IMR-90 (cell line): ENCODE results near the gene KLHL3. TPM values are rescaled to one million over a fixed set of nuclear protein-coding genes. Genes with fewer than 3 reads are reported as not detected.
A peak's percentile ranks its signal among the peaks of the same experiment; 100 is the strongest.

Experiments
- ATAC-seq: fragments of 200-7000 bp; cut with Tn5 transposase; 2 replicates; pipeline ENCODE4 v1.9.1; 2020; ENCODE audit warnings: low read depth, mild to moderate bottlenecking, moderate library complexity
- BruUV-seq: library from RNA; stranded (reverse); fragments of 400-500 nt; replicated peaks from 2 replicates; lab custom pipeline; 2021; lab: Mats Ljungman, UMichigan
- CTCF ChIA-PET: fragments of 300-600 bp; formaldehyde crosslinking; extraction: SDS; loops from one replicate; lab custom pipeline; 2021; ENCODE audit warnings: antibody characterized with exemption; lab: Yijun Ruan, JAX
- POLR2A ChIA-PET: fragments of 300-600 bp; sonication (Branson Sonifier 250); formaldehyde crosslinking; loops from one replicate; lab custom pipeline; 2022; ENCODE audit warnings: antibody characterized with exemption; ENCODE audit not compliant: unreplicated experiment; lab: Charles Lee
- DNase-seq: peaks from one replicate; pipeline ENCODE4 v3.0.0; 2013
- H2AFZ ChIP-seq: replicated peaks from 2 replicates; pipeline ENCODE3; 2013; ENCODE audit warnings: low read length, mild to moderate bottlenecking; ENCODE audit not compliant: poor library complexity
- H2AK5ac ChIP-seq: 2 replicates; pipeline ENCODE4 v1.6.1; 2013; ENCODE audit warnings: low read depth, low read length, inconsistent platforms
- H2AK9ac ChIP-seq: replicated peaks from 2 replicates; pipeline ENCODE3; 2013; ENCODE audit warnings: mild to moderate bottlenecking, low read depth, low read length, moderate library complexity; ENCODE audit not compliant: poor library complexity
- H2BK120ac ChIP-seq: 2 replicates; pipeline ENCODE4 v1.6.1; 2013; ENCODE audit warnings: low read depth, low read length, inconsistent platforms
- H2BK15ac ChIP-seq: 3 replicates; pipeline ENCODE4 v1.6.1; 2013; ENCODE audit warnings: low read depth, low read length, inconsistent platforms
- H2BK20ac ChIP-seq: 2 replicates; pipeline ENCODE4 v1.6.1; 2013; ENCODE audit warnings: low read depth, mild to moderate bottlenecking, inconsistent platforms, low read length, moderate library complexity
- H2BK5ac ChIP-seq: 2 replicates; pipeline ENCODE4 v1.6.1; 2013; ENCODE audit warnings: mild to moderate bottlenecking, low read depth, low read length, inconsistent platforms; ENCODE audit not compliant: poor library complexity, severe bottlenecking
- H3K14ac ChIP-seq: replicated peaks from 2 replicates; pipeline ENCODE4 v1.6.1; 2013; ENCODE audit warnings: low read depth, low read length, inconsistent platforms
- H3K18ac ChIP-seq: 2 replicates; pipeline ENCODE4 v1.6.1; 2013; ENCODE audit warnings: low read depth, low read length, control low read depth
- H3K23ac ChIP-seq: 2 replicates; pipeline ENCODE4 v1.6.1; 2013; ENCODE audit warnings: low read depth, low read length, inconsistent platforms
- H3K27ac ChIP-seq: 2 replicates; pipeline ENCODE4 v1.5.1; 2013; ENCODE audit warnings: mild to moderate bottlenecking, control low read depth, low read length; ENCODE audit not compliant: insufficient read depth
- H3K27me3 ChIP-seq: 2 replicates; pipeline ENCODE4 v1.6.1; 2013; ENCODE audit warnings: low read length; ENCODE audit not compliant: control insufficient read depth, insufficient read depth
- H3K36me3 ChIP-seq: 2 replicates; pipeline ENCODE4 v1.6.1; 2013; ENCODE audit warnings: low read length, mixed read lengths; ENCODE audit not compliant: control insufficient read depth, insufficient read depth
- H3K4ac ChIP-seq: 2 replicates; pipeline ENCODE4 v1.6.1; 2013; ENCODE audit warnings: low read depth, low read length, inconsistent platforms
- H3K4me1 ChIP-seq: 2 replicates; pipeline ENCODE4 v1.6.1; 2013; ENCODE audit warnings: low read length, mixed read lengths; ENCODE audit not compliant: control insufficient read depth, insufficient read depth
- H3K4me2 ChIP-seq: 2 replicates; pipeline ENCODE4 v1.6.1; 2013; ENCODE audit warnings: low read depth, mild to moderate bottlenecking, control low read depth, low read length, moderate library complexity
- H3K4me3 ChIP-seq: 2 replicates; pipeline ENCODE4 v1.5.1; 2013; ENCODE audit warnings: low read depth, mild to moderate bottlenecking, control low read depth, low read length, moderate library complexity; ENCODE audit not compliant: insufficient read depth
- H3K56ac ChIP-seq: 2 replicates; pipeline ENCODE4 v1.6.1; 2013; ENCODE audit warnings: low read length, inconsistent platforms; ENCODE audit not compliant: insufficient read depth; ENCODE audit errors: extremely low read depth
- H3K79me1 ChIP-seq, 2 experiments: 2 replicates each; pipeline ENCODE4 v1.6.1; 2013; ENCODE audit warnings: low read length in 2 of 2, inconsistent platforms in 1 of 2, low read depth in 1 of 2
- H3K9ac ChIP-seq: 2 replicates; pipeline ENCODE4 v1.6.1; 2013; ENCODE audit warnings: low read depth, low read length, control low read depth
- H3K9me1 ChIP-seq: 2 replicates; pipeline ENCODE4 v1.6.1; 2013; ENCODE audit warnings: low read length, inconsistent platforms; ENCODE audit not compliant: insufficient read depth
- H3K9me3 ChIP-seq: 2 replicates; pipeline ENCODE4 v1.6.1; 2013; ENCODE audit warnings: low read length; ENCODE audit not compliant: control insufficient read depth, insufficient read depth
- H4K20me1 ChIP-seq: 2 replicates; pipeline ENCODE4 v1.6.1; 2013; ENCODE audit warnings: low read length, inconsistent platforms; ENCODE audit not compliant: insufficient read depth
- H4K5ac ChIP-seq: 2 replicates; pipeline ENCODE4 v1.6.1; 2013; ENCODE audit warnings: mild to moderate bottlenecking, low read depth, low read length, control low read depth
- H4K8ac ChIP-seq, 2 experiments: 2 replicates each; pipeline ENCODE4 v1.6.1; 2013; ENCODE audit warnings: low read depth in 2 of 2, low read length in 2 of 2, control low read depth in 1 of 2, inconsistent platforms in 1 of 2
- H4K91ac ChIP-seq: 2 replicates; pipeline ENCODE4 v1.6.1; 2013; ENCODE audit warnings: low read depth, low read length, inconsistent platforms; ENCODE audit not compliant: insufficient read depth
- BHLHE40 ChIP-seq: fragments of 150-350 bp; IDR thresholded peaks from 2 replicates; pipeline ENCODE4 v1.6.1; 2016; ENCODE audit warnings: mild to moderate bottlenecking, low read depth, low read length
- CEBPB ChIP-seq: IDR thresholded peaks from 2 replicates; pipeline ENCODE4 v1.6.1; 2012; ENCODE audit warnings: low read depth, low read length, improper control_type of control experiment
- CHD1 ChIP-seq: IDR thresholded peaks from 2 replicates; pipeline ENCODE4 v1.6.1; 2012; ENCODE audit warnings: low read depth, low read length, improper control_type of control experiment
- FOS ChIP-seq: fragments of 150-350 bp; IDR thresholded peaks from 2 replicates; pipeline ENCODE4 v1.6.1; 2016; ENCODE audit warnings: low read depth, low read length
- MAFK ChIP-seq: IDR thresholded peaks from 2 replicates; pipeline ENCODE4 v1.6.1; 2012; ENCODE audit warnings: low read depth, low read length, improper control_type of control experiment
- MAZ ChIP-seq: IDR thresholded peaks from 2 replicates; pipeline ENCODE4 v1.6.1; 2012; ENCODE audit warnings: low read depth, mild to moderate bottlenecking, low read length, improper control_type of control experiment, moderate library complexity, borderline replicate concordance
- MXI1 ChIP-seq: IDR thresholded peaks from 2 replicates; pipeline ENCODE4 v1.6.1; 2012; ENCODE audit warnings: low read depth, mild to moderate bottlenecking, low read length, moderate library complexity, borderline replicate concordance
- NFE2L2 ChIP-seq: fragments of 150-350 bp; IDR thresholded peaks from 2 replicates; pipeline ENCODE4 v1.6.1; 2016; ENCODE audit warnings: low read depth, mild to moderate bottlenecking, low read length
- POLR2A ChIP-seq: IDR thresholded peaks from 2 replicates; pipeline ENCODE4 v1.6.1; 2012; ENCODE audit warnings: mild to moderate bottlenecking, low read depth, low read length
- RAD21 ChIP-seq: IDR thresholded peaks from 2 replicates; pipeline ENCODE4 v1.6.1; 2012; ENCODE audit warnings: low read length, improper control_type of control experiment
- RCOR1 ChIP-seq: IDR thresholded peaks from 2 replicates; pipeline ENCODE4 v1.6.1; 2012; ENCODE audit warnings: mild to moderate bottlenecking, low read length, improper control_type of control experiment; ENCODE audit not compliant: insufficient replicate concordance
- RFX5 ChIP-seq: IDR thresholded peaks from 2 replicates; pipeline ENCODE4 v1.8.0; 2012; ENCODE audit warnings: low read depth, mild to moderate bottlenecking, low read length, moderate library complexity
- SMC3 ChIP-seq: fragments of 150-350 bp; IDR thresholded peaks from 2 replicates; pipeline ENCODE4 v1.6.1; 2016; ENCODE audit warnings: low read depth, mild to moderate bottlenecking, antibody characterized with exemption, low read length, moderate library complexity
- USF2 ChIP-seq: fragments of 150-350 bp; IDR thresholded peaks from 2 replicates; pipeline ENCODE4 v1.6.1; 2017; ENCODE audit warnings: mild to moderate bottlenecking, antibody characterized with exemption, low read length, low read depth
- WGBS, 2 experiments: methylation state at CpG; one replicate each; pipeline versions ENCODE4 v1.1.5 to v1.1.7; 2013; ENCODE audit warnings: missing lambda C conversion rate in 2 of 2; ENCODE audit not compliant: insufficient read length in 1 of 2; ENCODE audit errors: extremely low coverage in 2 of 2; 5-methylcytosine and 5-hydroxymethylcytosine counted together
- dilution Hi-C: fragments of 300-500 bp; cut with HindIII; formaldehyde crosslinking; loops from one replicate; pipeline ENCODE4 v1.14.3; 2018; ENCODE audit warnings: low sequenced_read_pairs; ENCODE audit not compliant: unreplicated experiment
- in situ Hi-C: fragments of 300-500 bp; cut with MboI; formaldehyde crosslinking; loops from 3 replicates; pipeline ENCODE4 v1.14.3; 2019; ENCODE audit warnings: low sequenced_read_pairs, inconsistent platforms, mixed read lengths
- intact Hi-C: fragments of 100-400 bp; cut with micrococcal nuclease; formaldehyde crosslinking; loops from 2 replicates; pipeline ENCODE4 v1.10.0; 2022
- polyA plus RNA-seq, 3 experiments: library from polyadenylated mRNA; depleted of rRNA; stranded (reverse); fragments of >200 nt; gene quantifications; 2 replicates each; pipeline ENCODE4 v1.2.3, GENCODE V29; 2012; ENCODE audit warnings: low replicate concordance in 1 of 3
- total RNA-seq: library from RNA; depleted of rRNA; stranded (reverse); fragments of >200 nt; gene quantifications from 2 replicates; pipeline ENCODE4 v1.2.3, GENCODE V29; 2012
- TF ChIP-seq, protein P1 (sequence below): fragments of 150-350 bp; IDR thresholded peaks from 2 replicates; pipeline ENCODE4 v1.6.1; 2016; ENCODE audit warnings: low read depth, mild to moderate bottlenecking, low read length, moderate library complexity, borderline replicate concordance

KLHL3 gene
- total and polyA plus RNA-seq, 2 of the 4 experiments (the other 2 are of a cell fraction), result 2.3 to 4.1 TPM

DNA sequence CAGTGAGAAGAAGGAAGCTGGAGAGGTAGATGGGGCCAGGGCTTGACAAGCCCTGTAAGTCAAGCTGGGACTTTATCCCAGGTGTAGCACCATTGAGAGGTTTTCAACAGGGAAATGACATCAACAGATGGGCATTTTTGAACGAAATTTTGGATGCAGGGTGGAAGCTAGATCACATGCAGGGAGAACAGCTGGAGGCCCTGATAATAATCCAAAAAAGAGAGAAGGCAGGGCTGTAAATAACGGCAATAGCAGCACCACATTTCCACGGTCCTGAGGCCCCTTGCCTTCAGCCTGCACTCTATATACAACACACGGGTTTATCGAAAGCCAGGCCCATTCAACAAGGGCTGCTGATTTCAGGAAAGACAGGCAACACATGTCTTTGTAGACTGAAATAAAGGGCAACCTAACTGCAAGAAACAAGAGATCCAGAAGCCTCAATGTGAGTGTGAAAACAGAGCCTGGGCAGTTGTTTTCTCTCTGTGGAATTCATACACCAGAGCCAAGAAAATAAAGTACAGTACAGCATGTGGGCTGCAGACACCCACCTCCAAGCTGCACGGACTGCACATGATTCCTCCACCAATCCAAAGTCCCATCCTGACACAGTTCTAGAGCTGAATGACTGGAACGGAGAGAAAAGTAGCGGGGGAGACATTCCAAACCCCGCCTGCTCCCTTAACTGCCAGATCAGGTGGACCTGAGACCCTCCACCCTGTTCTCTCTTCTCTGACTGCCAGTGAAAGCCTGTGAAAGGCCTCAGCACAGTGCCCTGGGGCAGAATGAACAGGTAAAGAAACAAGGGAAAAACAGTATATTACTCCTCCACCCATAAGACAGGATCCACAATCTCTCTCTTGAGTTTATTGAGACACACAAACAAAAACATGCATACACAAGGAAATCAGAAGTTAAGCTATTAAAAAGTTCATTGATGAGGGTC is 36.3 kb downstream of the KLHL3 start:
- Histone ChIP-seq H3K79me1 (no peaks in the 10 kb centered on the region), H2AFZ (no peak overlapping the region), H4K20me1 (no peaks in the 10 kb centered on the region), H3K27me3 (no peaks in the 10 kb centered on the region), H4K8ac (no peak overlapping the region), H3K27ac (no peak overlapping the region), H3K4ac (no peak overlapping the region), H4K5ac (no peak overlapping the region), H2BK15ac (no peak overlapping the region), H3K4me3 (no peak overlapping the region), H3K56ac (no peak overlapping the region), H3K36me3 (no peaks in the 10 kb centered on the region), H2AK5ac (no peak overlapping the region), H2BK20ac (no peak overlapping the region), H3K23ac (no peak overlapping the region), H2BK5ac (no peak overlapping the region), H3K18ac (no peak overlapping the region), H3K9me1 (0 out of 2 replicates have a peak, but pooled peaks cover 3% of the 10 kb centered on the region), H2BK120ac (no peak overlapping the region), H3K4me1 (peaks cover 2% of the 10 kb centered on the region; the same call in 1 of the 2 replicates), H3K9ac (no peak overlapping the region), H3K14ac (no peak overlapping the region), H3K9me3 (no peaks in the 10 kb centered on the region), H4K91ac (no peak overlapping the region), H3K4me2 (no peak overlapping the region), H2AK9ac (no peak overlapping the region)
- in situ Hi-C loops (no loop called here), dilution Hi-C loops (no loop called here), intact Hi-C loops (no loop called here)
- no peak for ATAC-seq
- 20% methylated on average over 3 of the region's 9 CpGs; no CpG with 5 or more reads in 1 of the 2 experiments for WGBS, 2 experiments
- DNase-seq, result peak; percentile 10
- BruUV-seq, result no TSS peak
- CTCF ChIA-PET, result interaction anchor here (0.5 to 0.6 kb wide), 2 partner anchors 17 to 1871 kb away, joined by 3 read pairs; no protein-coding TSS in a partner anchor
- POLR2A ChIA-PET, result interaction anchor here (0.6 kb wide), 1 partner anchor 9 kb away, joined by 6 read pairs; no protein-coding TSS in a partner anchor
- TF ChIP-seq CHD1 (no peak), NFE2L2 (no peak), RFX5 (no peak), MXI1 (no peak), SMC3 (no peak), BHLHE40 (no peak), MAFK (no peak), FOS (no peak), RAD21 (no peak), CEBPB (no peak), MAZ (no peak), POLR2A (no peak), RCOR1 (no peak), USF2 (no peak)
- TF ChIP-seq, protein P1, sequence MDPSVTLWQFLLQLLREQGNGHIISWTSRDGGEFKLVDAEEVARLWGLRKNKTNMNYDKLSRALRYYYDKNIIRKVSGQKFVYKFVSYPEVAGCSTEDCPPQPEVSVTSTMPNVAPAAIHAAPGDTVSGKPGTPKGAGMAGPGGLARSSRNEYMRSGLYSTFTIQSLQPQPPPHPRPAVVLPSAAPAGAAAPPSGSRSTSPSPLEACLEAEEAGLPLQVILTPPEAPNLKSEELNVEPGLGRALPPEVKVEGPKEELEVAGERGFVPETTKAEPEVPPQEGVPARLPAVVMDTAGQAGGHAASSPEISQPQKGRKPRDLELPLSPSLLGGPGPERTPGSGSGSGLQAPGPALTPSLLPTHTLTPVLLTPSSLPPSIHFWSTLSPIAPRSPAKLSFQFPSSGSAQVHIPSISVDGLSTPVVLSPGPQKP, result no peak
